CD4-positive, alpha-beta T cell treated with Interferon gamma for 1 hour (primary cell): ENCODE data around the gene CLDN20.
"Not testable (repeated sequence)": the region's sequence is repeated elsewhere in the genome, so short reads cannot be mapped to it uniquely, and the experiment has no call there.

Source experiments
- DNase-seq: peaks from one replicate; pipeline ENCODE4 v3.0.0-alpha.2; 2020

Gene CLDN20

DNA sequence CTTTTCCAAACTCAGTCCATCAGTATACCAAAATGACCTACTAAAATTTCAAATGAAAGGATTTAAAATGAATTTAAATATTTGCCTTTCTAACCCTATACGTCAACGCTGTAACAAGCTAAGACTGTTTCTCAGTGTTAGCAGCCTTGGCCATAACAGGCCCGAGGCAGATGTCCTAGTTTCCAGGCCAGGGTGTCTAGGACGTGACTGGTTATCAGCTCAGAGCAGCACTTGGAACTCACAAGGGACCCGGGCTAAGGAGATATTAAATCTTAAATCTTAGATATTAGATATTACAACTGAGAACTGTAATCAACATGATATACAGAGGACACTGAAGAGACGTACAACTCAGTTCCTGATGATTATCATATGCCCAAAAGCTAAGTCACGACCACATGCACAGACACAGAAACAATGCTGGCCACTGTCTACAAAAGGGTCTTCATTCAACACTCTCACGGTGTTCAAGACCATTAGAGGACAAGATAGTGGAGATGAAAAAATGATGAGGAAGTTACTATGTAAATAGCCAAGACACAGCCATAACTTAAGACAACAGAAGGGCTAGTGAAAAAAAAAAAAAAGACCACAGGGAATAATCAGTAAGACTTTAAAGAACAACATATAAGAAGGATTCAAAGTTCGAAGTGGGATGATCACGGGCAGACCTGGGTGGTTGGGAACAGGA, at the start of gene CLDN20:
CLDN20 (plus strand) TSS at position 641 of the 691 bp plus-strand sequence. CDS start 11,707 bp downstream, outside the sequence.
- no peak for DNase-seq

DNA sequence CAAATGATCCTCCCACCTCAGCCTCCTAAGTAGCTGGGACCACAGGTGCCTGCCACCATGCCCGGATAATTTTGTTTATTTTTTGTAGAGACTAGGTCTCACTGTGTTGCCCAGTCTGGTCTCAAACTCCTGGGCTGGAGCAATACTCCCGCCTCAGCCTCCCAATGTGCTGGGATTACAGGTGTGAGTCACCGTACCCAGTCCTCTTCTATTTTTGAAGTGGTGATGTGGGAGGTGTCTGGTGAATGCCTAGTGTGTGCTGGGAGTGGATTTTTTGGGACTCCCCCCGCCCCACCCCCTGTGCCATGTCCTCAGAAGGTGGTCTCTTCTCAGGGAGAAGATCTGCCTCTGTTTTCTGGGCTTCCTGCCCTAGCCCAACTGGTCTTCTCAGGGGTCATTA, 47.9 kb upstream of the CLDN20 start:
- no peak for DNase-seq

- DNase-seq, result no peak
Measured at GRCh38 chr6:155216312-155217046, 47.3 kb upstream of the CLDN20 start.

DNA sequence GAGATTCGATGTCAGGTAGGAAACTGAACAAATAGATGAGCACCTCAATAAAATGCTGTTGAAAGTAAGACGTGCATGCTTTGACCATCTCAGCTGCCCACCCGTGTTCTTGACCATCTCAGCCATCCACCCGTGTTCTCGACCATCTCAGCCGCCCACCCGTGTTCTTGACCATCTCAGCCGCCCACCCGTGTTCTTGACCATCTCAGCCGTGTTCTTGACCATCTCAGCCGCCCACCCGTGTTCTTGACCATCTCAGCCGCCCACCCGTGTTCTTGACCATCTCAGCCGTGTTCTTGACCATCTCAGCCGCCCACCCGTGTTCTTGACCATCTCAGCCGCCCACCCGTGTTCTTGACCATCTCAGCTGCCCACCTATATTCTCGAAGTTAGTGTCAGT, 45.1 kb upstream of the CLDN20 start:
- DNase-seq, result not testable (repeated sequence)

DNA sequence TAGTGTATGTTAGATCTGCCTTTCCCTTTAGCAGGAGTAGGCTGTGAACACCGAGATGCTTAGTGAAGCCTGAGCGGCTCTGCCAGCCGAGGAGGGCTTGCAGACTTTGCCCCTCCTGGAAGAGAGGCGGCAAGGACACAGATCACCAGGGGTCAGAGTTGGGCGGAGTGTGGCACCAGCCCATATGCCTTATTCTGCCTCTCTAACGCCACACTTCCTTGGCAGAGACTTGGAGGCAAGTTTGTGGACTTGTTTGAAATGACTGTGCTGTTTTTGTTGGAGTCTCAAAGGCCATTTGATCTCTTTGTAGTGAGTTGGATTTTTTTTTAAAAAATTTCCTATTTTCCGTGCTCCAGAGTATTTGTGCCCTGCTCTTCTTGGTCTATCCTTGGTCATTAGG, 44.5 kb upstream of the CLDN20 start:
- DNase-seq, result no peak

- DNase-seq, result no peak
Measured at GRCh38 chr6:155219858-155220301, 43.9 kb upstream of the CLDN20 start.

DNA sequence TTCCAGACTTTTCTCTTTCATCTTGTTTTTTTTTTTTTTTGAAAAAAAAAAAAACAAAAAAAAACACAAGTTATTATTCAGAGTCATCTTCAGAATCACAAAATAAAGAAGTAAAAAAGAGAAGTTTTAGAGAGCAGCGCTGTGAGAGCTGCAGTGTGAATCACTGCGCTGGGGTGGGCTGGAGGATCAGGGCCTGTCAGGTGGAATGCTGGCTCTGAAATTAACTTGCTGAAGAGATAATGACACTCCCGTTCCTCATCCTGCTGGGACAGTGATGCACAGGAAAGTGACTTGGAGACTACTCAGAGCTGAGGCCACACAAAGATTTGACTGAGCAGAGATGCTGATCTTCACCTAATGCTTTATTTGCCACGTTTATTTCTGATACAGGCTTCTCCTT, 42.7 kb upstream of the CLDN20 start:
- peak; percentile 40 for DNase-seq

DNA sequence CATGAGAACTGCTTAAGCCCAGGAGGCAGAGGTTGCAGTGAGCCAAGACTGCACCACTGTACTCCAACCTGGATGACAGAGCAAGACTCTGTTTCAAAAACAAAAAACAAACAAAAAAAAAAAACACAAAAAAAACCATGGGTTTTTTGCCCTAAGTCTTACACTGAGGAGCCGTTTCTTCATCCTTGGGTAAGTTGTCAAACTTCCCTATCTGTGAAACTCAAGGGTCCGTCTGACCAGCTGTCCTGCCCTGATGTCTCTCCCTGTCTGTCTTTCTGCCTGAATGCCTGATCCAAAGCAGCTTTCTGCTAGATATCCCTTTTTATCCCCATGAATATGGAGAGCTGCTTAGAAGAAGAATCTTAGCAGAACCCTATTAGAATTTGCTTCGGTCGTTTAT, 41.3 kb upstream of the CLDN20 start:
- no peak for DNase-seq

GRCh38 chr6:155223646-155224451, 40.0 kb upstream of the CLDN20 start:
- DNase-seq, result peak; percentile 25

- DNase-seq, result no peak
Measured at GRCh38 chr6:155224618-155225017, 39.2 kb upstream of the CLDN20 start.

- DNase-seq, result no peak
Measured at GRCh38 chr6:155227046-155227445, 36.8 kb upstream of the CLDN20 start.

DNA sequence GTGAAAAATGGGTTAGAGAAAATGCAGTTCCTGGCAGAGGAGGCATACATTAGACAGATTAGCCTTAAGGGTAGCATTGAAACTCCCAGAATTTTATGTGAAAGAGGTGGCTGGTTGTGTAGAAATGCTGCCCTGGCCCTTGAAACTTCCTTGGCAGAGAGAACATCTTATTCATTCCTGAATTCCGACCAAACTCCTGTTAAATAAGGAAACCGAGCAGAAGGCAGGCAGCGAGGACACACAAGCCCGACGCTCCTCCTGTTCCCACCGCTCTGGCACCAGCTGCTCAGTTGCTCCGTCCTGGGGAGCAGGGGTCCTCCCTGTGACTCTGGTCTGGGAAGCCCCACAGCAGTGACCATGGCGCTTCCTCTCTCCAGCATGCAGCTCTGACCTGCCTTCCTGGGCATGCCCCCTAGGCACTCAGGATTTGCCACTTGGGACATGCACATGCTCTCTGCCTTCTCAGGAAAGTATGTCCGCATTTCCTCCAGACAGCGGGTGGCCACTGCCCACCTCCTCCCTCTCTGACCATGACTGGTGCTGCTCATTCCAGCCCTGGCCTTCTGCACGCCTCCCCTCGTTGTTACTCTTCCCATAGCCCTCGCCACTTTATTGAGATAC, 35.2 kb upstream of the CLDN20 start:
- no peak for DNase-seq

GRCh38 chr6:155230975-155231374, 32.8 kb upstream of the CLDN20 start:
- DNase-seq, result not testable (repeated sequence)

- DNase-seq, result no peak
Measured at GRCh38 chr6:155232848-155233247, 31.0 kb upstream of the CLDN20 start.

- no peak for DNase-seq
Measured at GRCh38 chr6:155234167-155234566, 29.6 kb upstream of the CLDN20 start.

GRCh38 chr6:155234687-155235086, 29.1 kb upstream of the CLDN20 start:
- no peak for DNase-seq

DNA sequence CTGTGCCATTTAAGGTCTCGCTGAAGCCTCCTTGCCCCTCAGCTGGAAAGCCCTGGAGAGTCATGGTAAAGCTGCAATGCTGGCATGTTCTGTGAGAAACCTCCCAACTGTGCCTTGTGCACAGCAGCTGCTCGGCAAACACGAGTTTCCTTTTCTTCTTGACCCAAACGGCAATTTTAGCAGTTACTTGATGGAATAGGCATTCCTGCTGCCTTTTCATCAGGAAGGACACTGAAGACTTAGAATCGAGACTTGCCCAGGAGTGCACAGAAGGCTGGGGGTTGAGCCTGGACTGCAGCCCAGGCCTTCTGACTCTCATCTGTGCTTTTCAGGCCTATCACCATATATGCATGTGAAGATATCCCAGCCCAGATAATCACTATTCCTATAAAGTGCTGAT, 28.7 kb upstream of the CLDN20 start:
- DNase-seq, result no peak

DNA sequence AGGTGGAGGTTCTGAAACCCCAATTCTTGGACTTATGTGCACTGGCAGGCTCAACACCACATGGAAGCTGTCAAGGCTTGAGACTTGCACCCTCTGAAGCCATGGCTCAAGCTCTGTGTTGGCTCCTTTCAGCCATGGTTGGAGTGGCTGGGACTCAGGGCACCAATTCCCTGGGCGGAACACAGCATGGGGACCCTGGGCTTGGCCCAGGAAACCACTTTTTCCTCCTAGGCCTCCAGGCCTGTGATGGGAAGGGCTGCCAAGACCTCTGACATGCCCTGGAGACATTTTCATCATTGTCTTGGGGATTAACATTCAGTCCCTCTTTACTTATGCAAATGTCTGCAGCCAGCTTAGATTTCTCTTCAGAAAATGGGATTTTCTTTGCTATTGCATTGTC, 26.2 kb upstream of the CLDN20 start:
- DNase-seq, result no peak

DNA sequence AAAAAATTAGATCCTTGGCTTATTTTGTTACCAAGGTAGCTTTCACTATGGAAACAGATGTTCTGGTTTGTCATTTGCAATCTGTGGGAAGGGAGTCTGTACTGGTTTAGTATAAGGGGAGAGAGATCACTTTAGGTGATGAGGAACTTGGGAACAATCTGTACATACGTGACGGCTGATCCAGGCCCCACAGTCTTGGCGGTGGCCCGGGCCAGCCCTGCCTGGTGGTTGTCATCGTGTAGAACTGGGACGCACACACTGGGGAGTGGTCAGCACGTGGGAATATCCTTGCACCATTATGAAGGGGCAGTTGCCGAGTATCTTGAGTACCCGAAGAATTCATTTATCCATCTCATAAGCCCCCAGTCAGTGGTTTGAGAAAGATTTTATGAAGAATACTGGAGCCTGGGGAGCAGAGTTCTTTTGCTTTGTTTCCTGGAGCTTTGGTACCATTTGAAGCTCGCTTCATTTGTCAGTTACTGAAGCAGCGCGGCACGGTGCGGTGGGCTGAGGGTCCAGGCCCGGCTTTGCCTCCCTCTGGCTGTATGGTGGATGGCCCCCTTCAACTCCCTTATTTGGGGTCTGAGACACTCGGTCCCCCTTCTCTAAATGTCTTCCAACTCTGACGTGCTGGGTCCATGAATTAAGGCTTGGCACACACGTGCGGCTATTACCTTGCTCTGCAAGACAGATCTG, 22.8 kb upstream of the CLDN20 start:
- DNase-seq, result no peak

DNA sequence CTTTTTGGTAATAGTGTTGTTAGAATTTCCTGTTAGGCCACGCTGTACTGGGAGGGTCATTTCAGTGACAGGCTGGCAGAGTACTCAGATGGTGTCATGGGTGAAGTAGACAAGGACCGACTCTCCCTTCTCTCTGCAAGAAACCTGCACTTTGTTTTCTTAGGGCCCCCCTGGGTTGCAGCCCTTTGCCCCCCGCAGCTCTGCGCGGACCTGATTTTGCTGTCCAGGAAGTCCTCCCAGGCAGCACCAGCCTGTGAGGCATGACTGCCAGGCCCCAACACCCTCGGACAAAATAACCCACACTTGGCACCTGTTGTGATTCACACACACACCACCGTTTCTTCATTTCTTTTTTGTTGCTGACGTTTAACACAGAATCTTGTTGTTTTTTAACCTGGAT, 21.8 kb upstream of the CLDN20 start:
- DNase-seq, result no peak

- no peak for DNase-seq
Measured at GRCh38 chr6:155244434-155244833, 19.4 kb upstream of the CLDN20 start.

GRCh38 chr6:155245193-155245592, 18.6 kb upstream of the CLDN20 start:
- no peak for DNase-seq

DNA sequence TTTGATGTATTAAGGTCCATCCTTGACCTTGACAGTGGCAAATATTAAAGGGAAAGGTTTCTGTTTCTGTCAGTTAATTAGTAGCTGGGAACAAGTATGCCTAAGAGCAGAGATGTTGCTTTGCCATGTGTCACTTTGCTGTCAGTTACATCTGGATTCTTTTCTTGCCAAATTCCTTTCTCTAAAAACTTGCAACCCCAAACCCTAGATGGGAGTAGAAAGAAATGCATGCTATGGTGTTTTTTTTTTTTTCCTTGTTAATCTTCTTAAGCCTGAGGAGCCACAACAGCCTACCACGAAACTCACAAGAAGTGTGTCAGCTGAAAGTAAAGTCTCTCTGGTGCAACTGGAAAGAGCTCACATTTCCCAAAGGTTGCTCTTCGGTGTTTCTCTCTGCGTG, 18.0 kb upstream of the CLDN20 start:
- no peak for DNase-seq
